Neural cell (in vitro differentiated cells): ENCODE results near the gene ZNF497. TPM values are rescaled to one million over a fixed set of nuclear protein-coding genes. Genes with fewer than 3 reads are reported as not detected.

Source experiments
- H2AFZ ChIP-seq: fragments of 200-600, 300-800 bp; sonication (generic), shearing (Covaris generic); 2 replicates; pipeline ENCODE4 v1.6.0; 2014; ENCODE audit warnings: low read depth, mild to moderate bottlenecking, antibody characterized with exemption, low read length, moderate library complexity
- H3F3A ChIP-seq: fragments of 200-600 bp; shearing (Covaris generic); 2 replicates; pipeline ENCODE4 v1.6.1; 2016; ENCODE audit warnings: mild to moderate bottlenecking, moderate library complexity, mixed read lengths, antibody characterized with exemption, low read length; ENCODE audit not compliant: insufficient read depth, poor library complexity, severe bottlenecking
- H3K27ac ChIP-seq: fragments of 200-600, 300-800 bp; sonication (generic), shearing (Covaris generic); 2 replicates; pipeline ENCODE4 v1.5.1; 2014; ENCODE audit warnings: mild to moderate bottlenecking, low read length, moderate library complexity
- H3K27me3 ChIP-seq: fragments of 300-800, 200-600 bp; sonication (generic), shearing (Covaris generic); 2 replicates; pipeline ENCODE4 v1.6.0; 2014; ENCODE audit warnings: mild to moderate bottlenecking, low read depth, low read length, moderate library complexity; ENCODE audit not compliant: insufficient read depth
- H3K36me3 ChIP-seq: fragments of 300-800, 200-600 bp; sonication (generic), shearing (Covaris generic); 2 replicates; pipeline ENCODE4 v1.5.1; 2014; ENCODE audit warnings: mild to moderate bottlenecking, antibody characterized with exemption, low read length, moderate library complexity; ENCODE audit not compliant: insufficient read depth
- H3K4me2 ChIP-seq: fragments of 300-800, 200-600 bp; sonication (generic), shearing (Covaris generic); 2 replicates; pipeline ENCODE4 v1.6.0; 2014; ENCODE audit warnings: mild to moderate bottlenecking, low read length
- H3K4me3 ChIP-seq: fragments of 300-800, 200-600 bp; sonication (generic), shearing (Covaris generic); 2 replicates; pipeline ENCODE4 v1.5.1; 2014; ENCODE audit warnings: mild to moderate bottlenecking, low read length, moderate library complexity
- H3K79me2 ChIP-seq: fragments of 200-600 bp; shearing (Covaris generic); replicated peaks from 2 replicates; pipeline ENCODE4 v1.6.0; 2014; ENCODE audit warnings: mild to moderate bottlenecking, low read length, moderate library complexity; ENCODE audit not compliant: insufficient read depth
- H3K9ac ChIP-seq: fragments of 300-800, 200-600 bp; sonication (generic), shearing (Covaris generic); 2 replicates; pipeline ENCODE4 v1.6.1; 2016; ENCODE audit warnings: mild to moderate bottlenecking, low read length, mixed read lengths
- H3K9me2 ChIP-seq: fragments of 200-600 bp; shearing (Covaris generic); 2 replicates; pipeline ENCODE4 v1.6.1; 2016; ENCODE audit warnings: mild to moderate bottlenecking, low read length, mixed read lengths; ENCODE audit not compliant: insufficient read depth
- H3K9me3 ChIP-seq: fragments of 200-600, 300-800 bp; sonication (generic), shearing (Covaris generic); 2 replicates; pipeline ENCODE4 v1.6.1; 2016; ENCODE audit warnings: mild to moderate bottlenecking, mixed run types, low read length, moderate library complexity, mixed read lengths
- H4K20me1 ChIP-seq: fragments of 200-600 bp; shearing (Covaris generic); 2 replicates; pipeline ENCODE4 v1.6.1; 2016; ENCODE audit warnings: mild to moderate bottlenecking, mixed run types; ENCODE audit not compliant: insufficient read depth
- EP300 ChIP-seq: fragments of 450-650 bp; conservative IDR thresholded peaks from 2 replicates; pipeline ENCODE4 v1.6.1; 2014; ENCODE audit warnings: antibody characterized with exemption, mild to moderate bottlenecking, moderate library complexity; ENCODE audit not compliant: poor library complexity, severe bottlenecking
- EZH2 ChIP-seq: fragments of 200-600, 300-800 bp; shearing (Covaris generic), sonication (generic); IDR thresholded peaks from 2 replicates; pipeline ENCODE4 v1.6.1; 2014; ENCODE audit warnings: antibody characterized with exemption, low read length, borderline replicate concordance, mild to moderate bottlenecking; ENCODE audit not compliant: insufficient read depth, poor library complexity, severe bottlenecking
- MXI1 ChIP-seq: fragments of 450-650 bp; conservative IDR thresholded peaks from 2 replicates; pipeline ENCODE4 v1.6.1; 2014; ENCODE audit warnings: antibody characterized with exemption, mild to moderate bottlenecking; ENCODE audit not compliant: poor library complexity, severe bottlenecking
- POLR2AphosphoS5 ChIP-seq: IDR thresholded peaks from 2 replicates; pipeline ENCODE4 v1.6.1; 2012
- RAD21 ChIP-seq: fragments of 450-650 bp; conservative IDR thresholded peaks from 2 replicates; pipeline ENCODE4 v1.6.1; 2014; ENCODE audit warnings: antibody characterized with exemption, mild to moderate bottlenecking, moderate library complexity
- SMC3 ChIP-seq: fragments of 450-650 bp; conservative IDR thresholded peaks from 2 replicates; pipeline ENCODE4 v1.6.1; 2014; ENCODE audit warnings: antibody characterized with exemption, mild to moderate bottlenecking, moderate library complexity; ENCODE audit not compliant: poor library complexity
- TAF1 ChIP-seq: IDR thresholded peaks from 2 replicates; pipeline ENCODE4 v1.6.1; 2012; ENCODE audit warnings: low read depth
- polyA plus RNA-seq: library from polyadenylated mRNA; depleted of rRNA; stranded (reverse); fragments of >200 nt; gene quantifications from 2 replicates; pipeline ENCODE4 v1.2.3, GENCODE V29; 2014
- TF ChIP-seq, protein P1 (sequence below): fragments of 450-650 bp; IDR thresholded peaks from 2 replicates; pipeline ENCODE4 v1.5.1; 2014; ENCODE audit warnings: antibody characterized with exemption, mild to moderate bottlenecking, moderate library complexity; ENCODE audit not compliant: poor library complexity, severe bottlenecking
- TF ChIP-seq, protein P2 (sequence below): IDR thresholded peaks from 2 replicates; pipeline ENCODE4 v1.6.1; 2012; ENCODE audit warnings: borderline replicate concordance

ZNF497 gene
- polyA plus RNA-seq, 1 donor from 2014 or later = 13.7 TPM

DNA sequence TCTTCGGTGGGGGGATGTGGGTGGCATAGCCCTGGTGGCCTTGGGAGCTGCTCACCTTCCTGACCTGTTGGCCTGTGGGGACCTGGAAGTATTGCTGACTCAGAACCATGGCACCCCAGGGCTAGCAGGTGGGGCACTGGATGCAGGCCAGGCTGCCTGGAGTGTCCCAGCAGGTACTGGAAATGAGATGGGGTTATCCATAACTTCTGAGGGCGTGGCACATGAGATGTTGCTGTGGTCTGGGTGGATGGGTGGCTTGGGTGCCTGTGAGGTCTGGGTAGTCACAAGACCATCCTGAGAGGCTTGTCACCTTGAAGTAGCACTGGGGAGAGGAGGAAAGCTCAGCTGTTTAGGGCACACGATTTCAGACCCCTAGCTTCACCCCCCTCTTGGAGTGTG lies 32.3 kb upstream of the ZNF497 start:
- no peaks in the 10 kb centered on the region for H3K36me3 ChIP-seq
- TF ChIP-seq SMC3 = no peak
- TF ChIP-seq MXI1 = no peak
- TF ChIP-seq, protein P1, sequence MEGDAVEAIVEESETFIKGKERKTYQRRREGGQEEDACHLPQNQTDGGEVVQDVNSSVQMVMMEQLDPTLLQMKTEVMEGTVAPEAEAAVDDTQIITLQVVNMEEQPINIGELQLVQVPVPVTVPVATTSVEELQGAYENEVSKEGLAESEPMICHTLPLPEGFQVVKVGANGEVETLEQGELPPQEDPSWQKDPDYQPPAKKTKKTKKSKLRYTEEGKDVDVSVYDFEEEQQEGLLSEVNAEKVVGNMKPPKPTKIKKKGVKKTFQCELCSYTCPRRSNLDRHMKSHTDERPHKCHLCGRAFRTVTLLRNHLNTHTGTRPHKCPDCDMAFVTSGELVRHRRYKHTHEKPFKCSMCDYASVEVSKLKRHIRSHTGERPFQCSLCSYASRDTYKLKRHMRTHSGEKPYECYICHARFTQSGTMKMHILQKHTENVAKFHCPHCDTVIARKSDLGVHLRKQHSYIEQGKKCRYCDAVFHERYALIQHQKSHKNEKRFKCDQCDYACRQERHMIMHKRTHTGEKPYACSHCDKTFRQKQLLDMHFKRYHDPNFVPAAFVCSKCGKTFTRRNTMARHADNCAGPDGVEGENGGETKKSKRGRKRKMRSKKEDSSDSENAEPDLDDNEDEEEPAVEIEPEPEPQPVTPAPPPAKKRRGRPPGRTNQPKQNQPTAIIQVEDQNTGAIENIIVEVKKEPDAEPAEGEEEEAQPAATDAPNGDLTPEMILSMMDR = no peak

DNA sequence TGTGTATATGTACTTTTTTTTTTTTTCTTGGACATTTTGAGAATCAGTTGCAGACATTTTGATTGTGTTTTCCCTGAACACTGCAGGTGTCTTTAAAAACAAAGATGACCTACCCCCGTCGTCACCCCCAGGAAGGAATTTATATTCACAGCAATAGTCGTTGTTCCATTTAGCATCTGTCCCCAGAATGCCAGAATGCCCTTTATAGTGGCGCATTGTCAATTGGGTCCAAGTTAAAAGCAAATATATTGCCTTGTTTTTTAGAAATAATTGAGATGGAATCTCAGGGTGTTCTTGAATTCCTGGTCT lies 31.1 kb upstream of the ZNF497 start:
- Histone ChIP-seq H4K20me1 (no peaks in the 10 kb centered on the region), H3K9me2 (no peaks in the 10 kb centered on the region)

More for the DNA sequence above, 32.3 kb upstream of the ZNF497 start:
- Histone ChIP-seq H3K79me2 (no peaks in the 10 kb centered on the region), H3F3A (no peaks in the 10 kb centered on the region), H4K20me1 (no peaks in the 10 kb centered on the region), H3K27ac (no peak overlapping the region), H3K4me2 (no peak overlapping the region), H3K4me3 (no peak overlapping the region), H3K9ac (no peak overlapping the region), H3K9me2 (no peaks in the 10 kb centered on the region), H2AFZ (no peak overlapping the region), H3K9me3 (no peaks in the 10 kb centered on the region), H3K27me3 (no peaks in the 10 kb centered on the region)

More for the DNA sequence above, 31.1 kb upstream of the ZNF497 start:
- no peak overlapping the region for H3K4me3 ChIP-seq
- no peak overlapping the region for H3K27ac ChIP-seq
- H3K9me3 ChIP-seq = no peaks in the 10 kb centered on the region
- H3K27me3 ChIP-seq = no peaks in the 10 kb centered on the region
- no peak overlapping the region for H3K9ac ChIP-seq
- H3K79me2 ChIP-seq = peaks cover 7% of the 10 kb centered on the region
- no peak overlapping the region for H3K4me2 ChIP-seq
- H2AFZ ChIP-seq = no peak overlapping the region
- no peaks in the 10 kb centered on the region for H3F3A ChIP-seq
- TF ChIP-seq EP300 (no peak), TAF1 (no peak), EZH2 (no peak), MXI1 (no peak), SMC3 (no peak), POLR2AphosphoS5 (no peak), RAD21 (no peak)
- TF ChIP-seq, protein P1 = no peak
- TF ChIP-seq, protein P2, sequence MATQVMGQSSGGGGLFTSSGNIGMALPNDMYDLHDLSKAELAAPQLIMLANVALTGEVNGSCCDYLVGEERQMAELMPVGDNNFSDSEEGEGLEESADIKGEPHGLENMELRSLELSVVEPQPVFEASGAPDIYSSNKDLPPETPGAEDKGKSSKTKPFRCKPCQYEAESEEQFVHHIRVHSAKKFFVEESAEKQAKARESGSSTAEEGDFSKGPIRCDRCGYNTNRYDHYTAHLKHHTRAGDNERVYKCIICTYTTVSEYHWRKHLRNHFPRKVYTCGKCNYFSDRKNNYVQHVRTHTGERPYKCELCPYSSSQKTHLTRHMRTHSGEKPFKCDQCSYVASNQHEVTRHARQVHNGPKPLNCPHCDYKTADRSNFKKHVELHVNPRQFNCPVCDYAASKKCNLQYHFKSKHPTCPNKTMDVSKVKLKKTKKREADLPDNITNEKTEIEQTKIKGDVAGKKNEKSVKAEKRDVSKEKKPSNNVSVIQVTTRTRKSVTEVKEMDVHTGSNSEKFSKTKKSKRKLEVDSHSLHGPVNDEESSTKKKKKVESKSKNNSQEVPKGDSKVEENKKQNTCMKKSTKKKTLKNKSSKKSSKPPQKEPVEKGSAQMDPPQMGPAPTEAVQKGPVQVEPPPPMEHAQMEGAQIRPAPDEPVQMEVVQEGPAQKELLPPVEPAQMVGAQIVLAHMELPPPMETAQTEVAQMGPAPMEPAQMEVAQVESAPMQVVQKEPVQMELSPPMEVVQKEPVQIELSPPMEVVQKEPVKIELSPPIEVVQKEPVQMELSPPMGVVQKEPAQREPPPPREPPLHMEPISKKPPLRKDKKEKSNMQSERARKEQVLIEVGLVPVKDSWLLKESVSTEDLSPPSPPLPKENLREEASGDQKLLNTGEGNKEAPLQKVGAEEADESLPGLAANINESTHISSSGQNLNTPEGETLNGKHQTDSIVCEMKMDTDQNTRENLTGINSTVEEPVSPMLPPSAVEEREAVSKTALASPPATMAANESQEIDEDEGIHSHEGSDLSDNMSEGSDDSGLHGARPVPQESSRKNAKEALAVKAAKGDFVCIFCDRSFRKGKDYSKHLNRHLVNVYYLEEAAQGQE = no peak
- H3K36me3 ChIP-seq = no peaks in the 10 kb centered on the region
